Left hindlimb (tissue), 1 donor: ENCODE results near the gene SLC2A4RG.
"Not testable (repeated sequence)": the region's sequence is repeated elsewhere in the genome, so short reads cannot be mapped to it uniquely, and the experiment has no call there.

Experiments
- DNase-seq: peaks from one replicate; pipeline ENCODE4 v3.0.0-alpha.2; 2018

SLC2A4RG gene

DNA sequence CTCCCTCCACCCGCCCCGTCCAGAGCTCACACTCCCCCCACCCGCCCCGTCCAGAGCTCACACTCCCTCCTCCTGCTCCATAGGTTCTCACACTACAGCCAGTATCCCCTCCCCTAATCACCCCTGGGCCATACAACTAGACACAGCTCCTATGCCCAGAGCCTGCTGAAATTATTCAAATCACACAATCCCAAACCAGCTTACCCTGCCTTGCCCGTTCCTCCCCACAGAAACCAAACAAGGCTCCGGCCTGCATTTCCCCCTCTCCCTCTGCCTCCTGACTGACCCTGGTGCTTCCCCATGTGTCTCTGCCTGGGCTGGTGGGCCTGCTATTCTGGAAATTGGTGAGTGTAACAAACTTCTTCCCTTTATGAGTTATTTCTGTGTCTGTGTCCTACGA, 18.6 kb downstream of the SLC2A4RG start:
- no peak for DNase-seq

- no peak for DNase-seq
Measured at GRCh38 chr20:63759377-63759901, 19.9 kb downstream of the SLC2A4RG start.

- DNase-seq: no peak
Measured at GRCh38 chr20:63765082-63765873, 25.7 kb downstream of the SLC2A4RG start.

- no peak for DNase-seq
Measured at GRCh38 chr20:63765902-63766301, 26.3 kb downstream of the SLC2A4RG start.

GRCh38 chr20:63766695-63767426, 27.3 kb downstream of the SLC2A4RG start:
- DNase-seq: no peak

DNA sequence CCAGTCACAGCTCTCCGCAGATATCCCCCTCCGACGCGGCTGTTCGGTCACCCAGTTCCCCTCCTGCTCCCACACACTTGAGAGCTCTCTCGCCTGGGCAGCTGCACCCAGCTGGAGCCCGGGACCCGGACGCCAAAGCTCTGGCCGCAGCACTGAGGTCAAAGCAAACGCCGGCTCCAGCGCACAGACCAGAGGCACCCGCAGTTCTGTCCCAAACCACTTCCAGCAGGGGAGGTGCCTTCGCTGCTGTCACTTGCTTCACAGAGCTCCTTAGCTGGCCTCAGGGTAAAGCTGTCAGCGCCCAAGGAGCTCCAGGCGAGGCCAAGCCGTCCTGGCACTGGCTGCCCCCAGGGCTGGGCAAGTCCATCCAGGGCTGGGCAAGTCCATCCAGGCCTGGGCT, 27.9 kb downstream of the SLC2A4RG start:
- no peak for DNase-seq

GRCh38 chr20:63767886-63768285, 28.3 kb downstream of the SLC2A4RG start:
- DNase-seq: no peak

DNA sequence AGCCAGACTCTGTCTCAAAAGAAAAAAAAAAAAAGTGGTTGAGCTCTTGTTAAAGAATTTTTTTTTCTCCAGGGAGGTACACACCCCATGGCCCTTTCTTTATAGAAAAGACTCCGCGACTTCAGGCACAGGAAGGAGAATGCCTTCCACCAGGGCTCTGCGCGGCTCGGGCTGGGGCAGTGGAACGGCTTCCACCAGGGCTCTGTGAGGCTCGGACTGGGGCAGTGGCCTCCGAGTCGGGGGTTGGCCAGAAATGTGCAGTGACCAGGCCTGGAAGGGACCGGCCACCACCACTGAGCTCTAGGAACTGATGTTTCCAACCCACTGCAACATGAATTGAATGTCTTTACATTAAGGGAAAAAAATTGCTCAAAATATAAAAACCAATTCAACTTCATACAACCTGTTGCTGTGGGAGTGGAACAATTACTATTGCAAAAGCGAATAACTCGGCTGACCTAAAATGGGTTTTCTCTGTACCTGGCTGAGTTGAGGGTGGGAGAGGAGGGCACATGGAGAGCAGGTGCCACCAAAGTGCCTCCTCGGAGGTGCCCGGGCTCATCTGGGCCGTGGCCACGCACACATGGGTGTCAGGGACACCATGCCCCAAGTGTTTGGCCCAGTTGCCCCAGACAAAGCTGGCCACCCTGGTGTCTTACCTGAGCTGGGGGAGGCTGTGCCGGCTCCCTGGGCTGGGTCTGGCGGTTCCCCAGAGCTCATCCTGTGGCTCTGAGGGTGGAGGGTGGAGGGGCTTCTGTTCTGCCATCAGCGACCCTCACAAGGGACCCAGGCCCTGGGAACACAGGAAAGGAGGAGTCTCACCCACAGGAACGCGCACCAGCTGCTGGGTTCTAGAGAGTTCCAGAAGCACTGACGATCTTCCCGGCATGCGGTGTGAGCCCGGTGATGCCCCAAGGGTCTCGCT, 29.3 kb downstream of the SLC2A4RG start:
- no peak for DNase-seq

DNA sequence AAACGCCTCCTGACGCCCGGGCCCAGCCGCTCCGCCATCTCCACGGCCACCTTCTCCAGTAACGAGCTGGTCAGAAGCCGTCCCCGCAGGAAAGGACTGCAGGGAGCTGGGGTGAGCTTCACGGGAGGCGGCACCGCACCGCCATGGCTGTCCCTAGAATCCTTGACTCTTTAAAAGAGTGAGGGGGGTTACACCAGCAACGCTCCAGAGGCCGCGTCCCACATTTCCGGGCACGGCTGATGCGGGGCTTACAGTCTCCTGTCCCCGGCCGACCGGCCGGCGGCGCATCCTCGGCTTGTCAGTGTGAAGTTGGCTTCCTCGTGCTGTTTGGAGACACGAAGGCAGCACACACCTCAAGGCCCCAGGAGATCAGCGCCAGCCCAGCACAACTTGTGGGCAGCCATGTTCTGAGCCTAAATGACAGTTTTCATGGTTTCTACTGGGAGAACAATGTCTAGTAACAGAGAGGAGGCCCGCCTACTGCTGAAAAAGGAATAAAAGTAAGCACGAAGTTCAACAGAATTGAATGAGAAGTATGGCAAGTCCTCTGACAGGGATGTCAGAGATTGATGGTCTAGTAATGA, 30.4 kb downstream of the SLC2A4RG start:
- no peak for DNase-seq

GRCh38 chr20:63771046-63771707, 31.6 kb downstream of the SLC2A4RG start:
- DNase-seq: no peak

- DNase-seq: no peak
Measured at GRCh38 chr20:63772781-63773518, 33.4 kb downstream of the SLC2A4RG start.

DNA sequence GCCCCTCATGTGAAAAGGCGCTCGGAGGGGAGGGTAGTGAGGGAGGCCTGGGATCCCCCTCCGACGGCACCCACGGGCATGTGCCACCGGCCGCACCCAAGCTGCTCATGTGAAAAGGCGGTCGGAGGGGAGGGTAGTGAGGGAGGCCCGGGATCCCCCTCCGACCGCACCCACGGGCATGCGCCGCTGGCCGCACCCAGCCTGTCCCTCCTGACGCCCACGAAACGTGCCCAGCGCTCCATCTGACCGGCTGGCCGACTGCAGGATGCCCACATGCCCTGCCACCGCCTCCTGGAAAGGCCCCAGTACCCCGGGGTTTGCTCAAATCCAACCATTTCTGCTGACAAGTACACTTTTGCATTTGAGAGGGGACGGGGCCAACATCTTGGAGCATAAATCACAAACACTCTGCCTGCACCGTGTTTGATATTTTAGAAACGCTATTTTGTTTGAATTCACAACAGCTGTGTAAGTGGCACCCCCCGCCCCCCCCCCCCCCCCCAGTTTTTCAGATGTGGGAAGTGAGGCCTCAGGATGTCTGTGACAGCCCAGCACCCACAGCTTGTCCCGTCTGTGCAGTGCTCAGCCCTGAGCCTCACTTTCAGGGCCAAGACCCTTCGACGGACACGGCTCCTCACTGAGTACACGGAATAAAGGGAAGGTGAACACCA, 34.1 kb downstream of the SLC2A4RG start:
- no peak for DNase-seq

- DNase-seq: no peak
Measured at GRCh38 chr20:63774306-63774705, 34.7 kb downstream of the SLC2A4RG start.

DNA sequence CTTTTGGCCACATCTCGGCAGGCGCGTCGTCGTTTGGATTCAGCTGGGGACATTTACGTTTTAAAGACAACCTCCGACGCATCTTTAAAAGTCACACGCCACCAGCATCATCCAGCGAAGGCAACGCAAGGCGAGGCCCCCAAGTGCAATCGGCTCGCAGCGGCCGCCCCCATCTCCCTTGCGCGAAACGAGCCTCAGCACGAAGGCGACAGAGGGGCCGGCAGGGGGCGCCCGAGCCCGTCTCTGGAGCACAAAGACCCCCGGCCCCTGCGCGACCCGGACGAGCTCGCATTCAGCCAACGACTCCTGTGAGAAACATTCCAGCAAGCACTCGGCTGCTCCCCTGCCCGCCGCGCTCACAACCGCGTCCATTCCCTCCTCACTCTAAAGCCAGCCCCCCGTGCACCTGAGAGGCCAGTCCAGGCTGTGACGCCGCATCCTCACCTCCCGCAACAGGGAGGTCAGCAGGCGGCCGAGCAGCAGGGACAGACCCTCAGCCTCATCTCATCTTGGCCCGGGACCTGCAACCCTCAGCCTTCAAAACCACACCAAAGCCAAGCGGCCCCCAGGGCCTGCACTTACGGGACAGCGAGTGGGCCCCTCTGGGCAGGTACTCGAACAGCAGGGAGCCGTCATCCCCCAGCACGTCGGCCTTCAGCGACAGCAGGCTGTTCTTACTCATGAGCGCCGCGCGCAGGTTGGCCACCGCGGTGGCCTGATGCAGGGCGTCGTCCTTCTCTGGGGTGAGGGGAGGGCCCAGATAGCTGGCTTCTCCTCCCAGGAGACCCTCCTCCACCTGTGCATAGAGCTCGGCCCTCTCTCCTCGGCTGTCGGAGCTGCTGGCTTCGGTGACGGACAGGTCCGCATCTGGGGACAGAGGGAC, 35.8 kb downstream of the SLC2A4RG start:
- peak; percentile 84 for DNase-seq

DNA sequence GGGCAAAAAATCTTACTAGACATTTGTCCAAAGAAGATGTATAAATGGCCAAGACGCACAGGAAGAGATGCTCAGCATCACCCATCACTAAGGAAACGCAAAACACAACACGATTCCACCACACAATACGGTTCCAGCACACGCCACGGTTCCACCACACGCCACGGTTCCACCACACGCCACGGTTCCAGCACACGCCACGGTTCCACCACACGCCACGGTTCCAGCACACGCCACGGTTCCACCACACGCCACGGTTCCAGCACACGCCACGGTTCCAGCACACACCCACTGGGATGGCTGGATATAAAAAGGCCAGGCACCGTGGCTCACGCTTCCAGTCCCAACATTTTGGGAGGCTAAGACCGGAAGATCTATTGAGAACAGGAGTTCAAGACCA, 37.3 kb downstream of the SLC2A4RG start:
- not testable (repeated sequence) for DNase-seq

- no peak for DNase-seq
Measured at GRCh38 chr20:63777614-63778013, 38.0 kb downstream of the SLC2A4RG start.

GRCh38 chr20:63778034-63778752, 38.6 kb downstream of the SLC2A4RG start:
- no peak for DNase-seq

DNA sequence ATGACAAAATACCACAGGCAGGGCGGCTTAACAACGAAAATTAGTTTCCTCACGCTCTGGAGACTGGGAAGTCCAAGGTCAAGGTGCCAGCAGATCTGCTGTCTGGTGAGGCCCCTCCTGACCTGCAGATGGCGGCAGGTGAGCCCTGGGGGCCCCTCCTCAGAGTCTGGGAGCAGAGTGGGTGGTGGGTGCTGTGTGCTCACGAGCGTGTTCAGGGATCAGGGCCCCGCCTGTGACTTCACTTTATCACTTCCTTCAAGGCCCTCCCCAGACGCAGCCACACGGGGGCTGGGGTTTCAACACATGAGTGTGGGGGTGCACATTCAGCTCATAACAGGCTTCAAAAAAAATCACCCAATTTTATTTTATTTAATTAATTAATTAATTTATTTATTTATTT, 39.3 kb downstream of the SLC2A4RG start:
- no peak for DNase-seq

- DNase-seq: no peak
Measured at GRCh38 chr20:63781181-63781580, 41.6 kb downstream of the SLC2A4RG start.
